Adrenal gland (tissue), 5 donors: ENCODE results near the gene CTNND2.

Experiments
- CTCF ChIP-seq, 6 experiments: fragments of 450-650 bp in 4 of 6; fragments of 200-600 bp in 2 of 6; sonication (generic) in 1 of 6; IDR thresholded peaks; 1 replicate in 5 of 6; 2 replicates in 1 of 6; pipeline versions ENCODE4 v1.5.1 to v1.8.0; 2016 to 2021; ENCODE audit warnings: antibody characterized with exemption in 6 of 6, mild to moderate bottlenecking in 2 of 6, moderate library complexity in 1 of 6
- POLR2A ChIP-seq, 2 donors: fragments of 450-650 bp; IDR thresholded peaks; one replicate each; pipeline ENCODE4 v1.6.1; 2017; ENCODE audit warnings: antibody characterized with exemption in 2 of 2, mild to moderate bottlenecking in 2 of 2, moderate library complexity in 1 of 2
- donor health status: DM: no; HTN: no; CAD: no.

- TF ChIP-seq CTCF (IDR thresholded peaks at IDR 0.05): no peak
- TF ChIP-seq POLR2A (IDR thresholded peaks at IDR 0.05): no peak
Measured at GRCh38 chr5:11386398-11386797, 517.8 kb downstream of the CTNND2 start.
